Parathyroid adenoma (tissue), 2 donors: ENCODE results near the gene CTAG1A.
"Not testable (repeated sequence)": the region's sequence is repeated elsewhere in the genome, so short reads cannot be mapped to it uniquely, and the experiment has no call there.

ENCODE experiments used
- H2AFZ ChIP-seq: fragments of 300-600 bp; sonication (generic); one replicate; pipeline ENCODE4 v1.7.0; 2017; ENCODE audit warnings: antibody characterized with exemption, mild to moderate bottlenecking
- H3K27ac ChIP-seq: fragments of 300-600 bp; sonication (generic); one replicate; pipeline ENCODE4 v1.7.0; 2017
- H3K27me3 ChIP-seq: fragments of 300-600 bp; sonication (generic); one replicate; pipeline ENCODE4 v1.7.0; 2017; ENCODE audit warnings: low read length; ENCODE audit not compliant: control insufficient read depth, insufficient read depth
- H3K36me3 ChIP-seq: fragments of 300-600 bp; sonication (generic); one replicate; pipeline ENCODE4 v1.7.0; 2017; ENCODE audit warnings: low read length; ENCODE audit not compliant: control insufficient read depth, insufficient read depth
- H3K4me1 ChIP-seq: fragments of 300-600 bp; sonication (generic); one replicate; pipeline ENCODE4 v1.7.0; 2017; ENCODE audit warnings: control low read depth
- H3K4me2 ChIP-seq: fragments of 300-600 bp; sonication (generic); one replicate; pipeline ENCODE4 v1.7.0; 2017; ENCODE audit warnings: low read length
- H3K4me3 ChIP-seq: fragments of 300-600 bp; sonication (generic); one replicate; pipeline ENCODE4 v1.7.0; 2017; ENCODE audit warnings: low read depth, low read length
- H3K79me2 ChIP-seq: fragments of 300-600 bp; sonication (generic); one replicate; pipeline ENCODE4 v1.7.0; 2017; ENCODE audit warnings: control low read depth
- H3K9ac ChIP-seq: fragments of 300-600 bp; sonication (generic); one replicate; pipeline ENCODE4 v1.7.0; 2017; ENCODE audit warnings: mild to moderate bottlenecking
- H3K9me3 ChIP-seq: fragments of 300-600 bp; sonication (generic); one replicate; pipeline ENCODE4 v1.7.0; 2017; ENCODE audit warnings: low read length; ENCODE audit not compliant: control insufficient read depth
- CTCF ChIP-seq: fragments of 300-600 bp; sonication (generic); IDR thresholded peaks from one replicate; pipeline ENCODE4 v1.7.0; 2017; ENCODE audit warnings: antibody characterized with exemption, mild to moderate bottlenecking
- donor health status: primary hyperparathyroidism.

Gene CTAG1A

GRCh38 chrX:154570361-154570760, 14.6 kb upstream of the CTAG1A start:
- H3K4me3 ChIP-seq, H3K36me3 ChIP-seq, H3K4me2 ChIP-seq, H3K27ac ChIP-seq, H3K27me3 ChIP-seq, H3K9me3 ChIP-seq, H2AFZ ChIP-seq, H3K4me1 ChIP-seq, H3K79me2 ChIP-seq, H3K9ac ChIP-seq: not testable (repeated sequence)

- H3K36me3 ChIP-seq, H2AFZ ChIP-seq, H3K4me2 ChIP-seq, H3K9ac ChIP-seq, H3K27ac ChIP-seq, H3K79me2 ChIP-seq, H3K27me3 ChIP-seq, H3K4me1 ChIP-seq, H3K4me3 ChIP-seq, H3K9me3 ChIP-seq: not testable (repeated sequence)
These were observed 11.9 kb upstream of the CTAG1A start for GRCh38 chrX:154573061-154573460.

GRCh38 chrX:154575076-154575475, 9.9 kb upstream of the CTAG1A start:
- not testable (repeated sequence) for H3K36me3 ChIP-seq, H2AFZ ChIP-seq, H3K9me3 ChIP-seq, H3K27me3 ChIP-seq, H3K27ac ChIP-seq, H3K79me2 ChIP-seq, H3K4me2 ChIP-seq, H3K4me3 ChIP-seq, H3K4me1 ChIP-seq, H3K9ac ChIP-seq

- H3K79me2 ChIP-seq, H3K27ac ChIP-seq, H3K4me3 ChIP-seq, H2AFZ ChIP-seq, H3K27me3 ChIP-seq, H3K9ac ChIP-seq, H3K36me3 ChIP-seq, H3K4me2 ChIP-seq, H3K9me3 ChIP-seq, H3K4me1 ChIP-seq: not testable (repeated sequence)
These were observed 1.9 kb upstream of the CTAG1A start for GRCh38 chrX:154582994-154583393.

- H2AFZ ChIP-seq, H3K9me3 ChIP-seq, H3K27me3 ChIP-seq, H3K4me2 ChIP-seq, H3K79me2 ChIP-seq, H3K4me3 ChIP-seq, H3K27ac ChIP-seq, H3K4me1 ChIP-seq, H3K9ac ChIP-seq, H3K36me3 ChIP-seq: not testable (repeated sequence)
These were observed 5.5 kb downstream of the CTAG1A start for GRCh38 chrX:154590415-154590814.

- H3K79me2 ChIP-seq = no peaks in the 10 kb centered on the region
- TF ChIP-seq CTCF = no peak
- no peak overlapping the region for H3K9ac ChIP-seq
- H3K4me2 ChIP-seq = no peak overlapping the region
- no peak overlapping the region for H3K27ac ChIP-seq
- H3K4me3 ChIP-seq = no peak overlapping the region
- H3K4me1 ChIP-seq = no peaks in the 10 kb centered on the region
- no peak overlapping the region for H2AFZ ChIP-seq
- no peaks in the 10 kb centered on the region for H3K9me3 ChIP-seq
- H3K36me3 ChIP-seq = no peaks in the 10 kb centered on the region
- no peaks in the 10 kb centered on the region for H3K27me3 ChIP-seq
These were observed 7.6 kb downstream of the CTAG1A start for GRCh38 chrX:154592505-154592904.

GRCh38 chrX:154593201-154593600, 8.3 kb downstream of the CTAG1A start:
- H3K4me3 ChIP-seq = no peak overlapping the region
- no peak overlapping the region for H3K4me2 ChIP-seq
- H3K4me1 ChIP-seq = no peaks in the 10 kb centered on the region
- no peaks in the 10 kb centered on the region for H3K36me3 ChIP-seq
- H3K27ac ChIP-seq = no peak overlapping the region
- no peak overlapping the region for H3K9ac ChIP-seq
- no peaks in the 10 kb centered on the region for H3K27me3 ChIP-seq
- no peak overlapping the region for H2AFZ ChIP-seq
- TF ChIP-seq CTCF = no peak
- no peaks in the 10 kb centered on the region for H3K9me3 ChIP-seq
- no peaks in the 10 kb centered on the region for H3K79me2 ChIP-seq
